GM19043 (cell line): ENCODE data around the gene STOML1.

ENCODE experiments used
- ATAC-seq: cut with Tn5 transposase; IDR thresholded peaks from one replicate; pipeline ENCODE4 v1.9.1; 2021; ENCODE audit warnings: low read depth; ENCODE audit not compliant: unreplicated experiment

Gene STOML1

DNA sequence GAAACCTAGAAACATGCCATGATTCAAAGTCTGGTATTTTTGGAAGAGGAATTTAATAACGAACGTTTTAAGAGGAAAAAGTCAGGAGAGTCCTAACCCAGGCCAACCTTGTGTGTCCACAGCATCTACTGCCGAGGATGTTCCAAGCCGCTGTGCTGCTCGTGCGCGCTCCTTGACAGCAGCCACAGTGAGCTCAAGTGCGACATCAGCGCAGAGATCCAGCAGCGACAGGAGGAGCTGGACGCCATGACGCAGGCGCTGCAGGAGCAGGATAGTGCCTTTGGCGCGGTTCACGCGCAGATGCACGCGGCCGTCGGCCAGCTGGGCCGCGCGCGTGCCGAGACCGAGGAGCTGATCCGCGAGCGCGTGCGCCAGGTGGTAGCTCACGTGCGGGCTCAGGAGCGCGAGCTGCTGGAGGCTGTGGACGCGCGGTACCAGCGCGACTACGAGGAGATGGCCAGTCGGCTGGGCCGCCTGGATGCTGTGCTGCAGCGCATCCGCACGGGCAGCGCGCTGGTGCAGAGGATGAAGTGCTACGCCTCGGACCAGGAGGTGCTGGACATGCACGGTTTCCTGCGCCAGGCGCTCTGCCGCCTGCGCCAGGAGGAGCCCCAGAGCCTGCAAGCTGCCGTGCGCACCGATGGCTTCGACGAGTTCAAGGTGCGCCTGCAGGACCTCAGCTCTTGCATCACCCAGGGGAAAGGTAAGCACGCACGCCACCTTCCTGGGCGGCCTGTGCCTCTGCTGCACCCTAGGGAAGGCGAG, 30.8 kb upstream of the STOML1 start:
- no peak for ATAC-seq

DNA sequence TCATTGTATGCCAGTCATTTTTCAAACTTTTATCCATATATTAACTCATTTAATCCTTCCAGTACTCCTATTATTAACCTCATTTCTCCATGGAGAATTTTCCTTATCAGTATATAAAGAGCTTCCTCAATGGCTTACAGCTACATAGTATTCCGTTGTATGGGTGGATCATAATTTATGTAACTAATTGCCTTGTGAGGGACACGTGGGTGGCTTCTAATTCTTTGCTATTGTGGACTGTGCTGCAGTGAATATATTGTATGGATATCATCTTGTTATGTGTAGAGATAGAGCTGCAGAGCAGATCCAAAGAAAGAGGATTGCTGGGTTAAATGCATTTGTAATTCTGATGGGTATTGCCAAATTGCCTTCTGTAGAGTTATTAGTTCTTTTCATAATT, 27.6 kb upstream of the STOML1 start:
- no peak for ATAC-seq

DNA sequence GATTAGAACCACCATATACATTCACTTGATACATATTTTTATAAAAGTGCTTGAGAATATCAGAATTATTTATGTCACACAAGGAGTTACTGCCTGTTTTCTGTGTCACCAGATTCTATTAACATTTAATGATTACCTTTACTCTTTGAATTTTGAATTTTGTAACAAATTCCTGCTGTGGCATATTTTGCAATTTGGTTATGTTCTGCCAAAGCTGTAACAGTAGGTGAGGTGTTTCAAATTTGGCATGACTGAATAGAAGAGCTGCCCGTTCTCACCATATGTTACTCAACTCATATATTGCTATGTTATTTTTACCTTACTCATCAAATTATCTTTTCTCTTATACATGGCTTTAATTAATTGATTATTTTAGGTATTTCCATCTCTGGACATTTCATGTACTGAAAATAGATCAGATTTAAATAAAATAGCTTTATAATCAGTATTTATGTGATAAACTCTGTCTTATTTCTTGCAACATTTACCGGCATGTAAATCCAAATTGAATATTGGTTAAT, 21.3 kb upstream of the STOML1 start:
- no peak for ATAC-seq

- ATAC-seq = no peak
These were observed 19.5 kb upstream of the STOML1 start for GRCh38 chr15:74011610-74012009.

DNA sequence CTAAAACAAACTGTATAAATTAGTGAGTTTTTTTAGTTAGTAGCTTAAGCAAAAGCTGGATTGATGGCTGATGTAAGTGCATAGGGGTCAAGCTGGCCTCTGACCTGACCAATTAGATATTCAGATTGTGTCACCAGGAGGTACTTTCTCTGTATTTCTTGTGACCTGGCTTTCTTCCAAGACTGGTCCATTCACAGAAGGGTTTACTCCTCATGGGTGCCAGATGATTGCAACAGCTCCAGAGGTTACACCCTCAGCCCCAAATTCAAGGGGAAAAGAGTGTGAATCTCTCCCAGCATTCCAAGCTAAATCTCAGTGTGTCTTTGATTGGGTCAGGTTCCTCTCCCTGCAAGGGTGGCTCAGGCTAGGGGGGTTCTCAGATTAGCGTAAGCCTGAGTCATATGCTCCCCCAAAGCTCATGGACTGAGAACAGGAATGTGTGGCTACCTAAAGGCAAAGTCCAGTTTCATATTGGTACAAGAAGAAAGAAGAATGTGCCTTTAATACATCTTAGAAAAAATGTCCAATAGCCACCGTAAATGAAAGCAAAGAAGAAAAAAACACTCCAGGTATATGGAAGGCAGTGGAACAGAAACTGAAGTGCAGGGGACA, 18.9 kb upstream of the STOML1 start:
- ATAC-seq = no peak

- ATAC-seq = no peak
These were observed 16.8 kb upstream of the STOML1 start for GRCh38 chr15:74008901-74009300.

GRCh38 chr15:74007820-74008371, 15.8 kb upstream of the STOML1 start:
- no peak for ATAC-seq

GRCh38 chr15:74006774-74007639, 14.9 kb upstream of the STOML1 start:
- no peak for ATAC-seq

DNA sequence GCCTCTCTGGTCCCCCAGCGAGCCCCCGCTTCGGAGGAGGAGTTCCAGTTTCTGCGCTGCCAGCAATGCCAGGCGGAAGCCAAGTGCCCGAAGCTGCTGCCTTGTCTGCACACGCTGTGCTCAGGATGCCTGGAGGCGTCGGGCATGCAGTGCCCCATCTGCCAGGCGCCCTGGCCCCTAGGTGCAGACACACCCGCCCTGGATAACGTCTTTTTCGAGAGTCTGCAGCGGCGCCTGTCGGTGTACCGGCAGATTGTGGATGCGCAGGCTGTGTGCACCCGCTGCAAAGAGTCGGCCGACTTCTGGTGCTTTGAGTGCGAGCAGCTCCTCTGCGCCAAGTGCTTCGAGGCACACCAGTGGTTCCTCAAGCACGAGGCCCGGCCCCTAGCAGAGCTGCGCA, 5.9 kb upstream of the STOML1 start:
- ATAC-seq = no peak

DNA sequence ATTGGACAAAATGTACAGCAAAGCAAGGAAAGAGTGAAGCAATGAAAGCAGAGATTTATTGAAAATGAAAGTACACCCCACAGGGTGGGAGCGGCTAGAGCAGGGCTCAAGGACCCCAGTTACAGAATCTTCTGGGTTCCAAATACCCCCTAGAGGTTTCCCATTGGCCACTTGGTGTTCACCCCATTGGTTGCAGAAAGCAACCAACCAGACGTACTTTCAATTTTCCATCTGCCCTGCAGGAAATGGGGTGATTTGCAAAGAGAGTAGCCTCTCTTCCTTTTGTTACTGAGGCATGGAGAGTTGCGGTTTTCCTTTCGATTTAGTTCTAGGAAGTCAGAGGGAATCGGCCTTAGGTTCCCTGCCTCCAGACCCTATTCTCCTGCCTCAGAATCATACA, 4.8 kb upstream of the STOML1 start:
- ATAC-seq = no peak

DNA sequence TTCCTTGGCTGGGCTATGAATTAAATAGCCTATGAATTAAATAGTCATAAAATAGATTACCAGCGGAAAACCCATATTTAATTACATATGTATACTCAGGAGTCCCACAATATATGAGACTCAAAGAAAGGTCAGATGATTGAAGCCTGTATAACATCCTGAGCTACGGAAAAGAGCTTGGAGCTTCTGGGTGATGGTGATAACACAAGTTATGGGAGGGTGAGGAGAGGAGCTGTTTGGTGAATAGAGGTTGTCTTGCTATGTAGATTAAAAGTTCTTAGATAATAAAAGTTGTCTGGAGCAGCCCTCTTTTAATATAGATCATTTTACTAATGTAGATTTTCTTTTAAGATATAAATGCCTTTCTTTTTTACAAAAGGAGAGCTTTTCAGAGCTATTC, 4.2 kb upstream of the STOML1 start:
- ATAC-seq = no peak

DNA sequence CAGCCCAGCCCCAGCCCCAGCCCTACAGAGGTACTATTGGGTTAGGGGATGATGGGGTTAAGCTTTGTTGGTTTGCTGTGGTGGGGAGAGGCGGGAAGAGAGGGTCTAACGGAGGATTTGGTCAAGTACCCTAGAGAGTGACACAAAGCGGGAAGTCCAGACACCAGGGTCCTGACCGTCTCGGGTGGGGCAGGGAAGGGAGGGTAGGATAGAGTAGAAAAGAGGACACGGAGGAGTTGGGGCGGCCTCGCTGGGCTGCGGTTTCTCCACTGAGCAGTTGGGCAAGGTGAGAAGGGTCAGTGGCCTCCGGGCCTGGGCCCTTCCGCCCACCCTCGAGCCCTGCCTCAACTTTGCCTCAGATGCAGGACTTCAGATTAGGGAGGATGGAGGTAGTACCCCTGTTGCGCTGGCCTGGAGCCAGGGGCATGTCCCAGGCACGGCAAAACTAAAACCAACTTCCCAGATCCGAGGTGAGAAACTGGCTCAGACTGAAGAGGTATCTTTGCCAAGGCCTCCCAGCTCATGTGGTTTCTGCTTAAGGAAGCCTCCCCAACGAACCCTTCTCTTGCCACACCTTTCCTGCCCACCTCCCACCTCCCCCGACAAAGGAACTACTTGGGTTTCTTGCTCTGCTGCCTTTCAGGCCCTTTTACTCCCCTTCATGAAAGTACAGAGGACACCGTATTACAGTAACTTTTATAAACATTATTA, 3.0 kb upstream of the STOML1 start:
- ATAC-seq = no peak

DNA sequence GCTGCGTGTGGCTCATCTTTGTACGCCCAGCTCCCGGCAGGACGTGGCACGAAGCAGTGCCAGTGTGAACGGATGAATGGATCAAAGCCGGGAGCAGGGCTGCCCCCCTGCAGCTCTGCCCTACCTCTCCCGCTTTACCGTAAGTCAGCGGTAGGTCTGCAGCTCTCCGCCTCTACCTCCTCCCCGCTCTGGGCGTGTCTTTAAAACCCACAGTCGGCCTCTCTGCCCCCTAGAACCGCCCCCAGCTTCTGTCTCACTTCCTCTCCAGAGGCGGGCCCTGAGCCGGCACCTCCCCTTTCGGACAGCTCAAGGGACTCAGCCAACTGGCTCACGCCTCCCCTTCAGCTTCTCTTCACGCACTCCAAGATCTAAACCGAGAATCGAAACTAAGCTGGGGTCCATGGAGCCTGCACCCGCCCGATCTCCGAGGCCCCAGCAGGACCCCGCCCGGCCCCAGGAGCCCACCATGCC, 2.4 kb upstream of the STOML1 start, which contains the start of gene PML:
Gene PML, plus strand, starts transcription at position 304 of the 471 bp plus-strand sequence. Its CDS starts 97 bp downstream, at position 401.
- peak; percentile 64 for ATAC-seq

DNA sequence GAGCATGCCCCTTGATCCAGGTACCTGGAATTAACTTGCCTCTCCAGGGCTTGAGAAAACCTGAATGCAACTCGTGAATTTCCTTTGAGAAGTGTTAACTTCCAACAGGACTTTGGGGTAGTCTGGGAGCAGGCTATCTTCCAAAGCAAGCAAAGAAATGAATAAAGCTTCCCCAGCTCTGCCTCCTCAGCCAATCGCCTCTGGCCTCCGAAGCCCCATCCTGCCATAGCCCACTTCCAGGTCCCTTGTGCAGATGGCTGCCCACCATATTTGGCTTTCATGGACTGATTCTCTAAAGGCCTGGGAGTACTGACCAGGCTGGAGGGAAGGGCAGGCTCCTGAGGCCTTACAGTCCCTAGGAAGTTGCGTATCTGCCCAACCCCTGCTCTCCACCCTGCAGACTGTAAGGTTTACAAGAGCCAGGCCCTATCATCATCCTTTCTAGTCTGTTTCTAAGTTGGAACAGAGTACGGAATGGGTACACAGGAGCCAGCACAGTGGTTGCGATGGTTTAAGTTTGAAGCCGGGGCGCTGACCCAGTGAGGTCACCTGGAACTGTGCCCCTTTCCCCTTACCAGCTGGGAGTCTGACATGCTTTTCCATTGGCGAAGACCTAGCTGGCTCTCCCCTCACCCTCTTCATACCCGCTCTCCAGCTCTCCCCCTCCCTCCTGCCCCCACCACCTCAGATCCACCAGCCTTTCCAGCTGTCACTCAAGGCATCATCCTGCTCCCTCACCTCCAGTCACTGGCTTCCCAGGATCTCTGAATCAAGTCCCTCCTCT, 1.3 kb upstream of the STOML1 start:
- ATAC-seq = no peak

- ATAC-seq = no peak
These were observed 451 bp upstream of the STOML1 start for GRCh38 chr15:73992594-73992898.

DNA sequence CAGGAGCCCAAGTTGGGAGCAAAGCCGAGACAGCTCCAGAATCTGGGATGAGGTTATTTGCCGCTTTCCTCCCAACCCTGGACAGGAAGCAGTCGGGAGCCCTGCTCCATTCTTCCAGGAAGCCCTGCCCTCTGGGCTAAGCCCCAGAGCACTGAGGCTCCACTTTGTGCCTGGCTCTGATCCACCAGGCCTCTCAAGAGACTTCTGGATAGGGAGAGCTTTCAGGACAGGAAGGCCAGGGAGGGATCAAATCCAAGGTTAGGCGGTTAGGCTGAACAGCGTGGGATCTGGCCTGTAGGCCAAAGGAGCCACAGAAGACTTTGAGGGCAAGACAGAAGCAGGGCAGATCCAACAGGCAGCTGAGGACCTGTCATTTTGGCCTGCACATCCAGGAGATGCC, 835 bp downstream of the STOML1 start:
- no peak for ATAC-seq

- ATAC-seq = no peak
These were observed 1.7 kb downstream of the STOML1 start for GRCh38 chr15:73990250-73991005.

- ATAC-seq = no peak
These were observed 2.9 kb downstream of the STOML1 start for GRCh38 chr15:73989001-73989798.
